Type B pancreatic cell (in vitro differentiated cells): ENCODE measurements around the gene VIM. TPM values are rescaled to one million over a fixed set of nuclear protein-coding genes. Genes with fewer than 3 reads are reported as not detected.

Source experiments
- DNase-seq: peaks from one replicate; pipeline ENCODE4 v3.0.0; 2021; ENCODE audit warnings: mixed read lengths; ENCODE audit not compliant: unreplicated experiment; ENCODE audit errors: extremely low spot score
- H3K27ac Mint-ChIP-seq: 2 replicates; pipeline ENCODE4 v1.8.0; 2021; ENCODE audit warnings: mild to moderate bottlenecking, mixed read lengths
- H3K27me3 Mint-ChIP-seq: 2 replicates; pipeline ENCODE4 v1.8.0; 2021; ENCODE audit warnings: mixed read lengths
- H3K36me3 Mint-ChIP-seq: 2 replicates; pipeline ENCODE4 v1.8.0; 2021; ENCODE audit warnings: mixed read lengths
- H3K4me1 Mint-ChIP-seq: one replicate; pipeline ENCODE4 v1.8.0; 2021; ENCODE audit warnings: mixed read lengths; ENCODE audit not compliant: unreplicated experiment
- H3K4me3 Mint-ChIP-seq: 2 replicates; pipeline ENCODE4 v1.8.0; 2021; ENCODE audit warnings: mild to moderate bottlenecking, mixed read lengths
- H3K9me3 Mint-ChIP-seq: 2 replicates; pipeline ENCODE4 v1.8.0; 2021; ENCODE audit warnings: mixed read lengths
- total RNA-seq: library from RNA; stranded (reverse); gene quantifications from 2 replicates; pipeline ENCODE4 v1.2.1, GENCODE V29; 2021; ENCODE audit warnings: low replicate concordance
- TF ChIP-seq, protein P1 (sequence below): fragments of 200-600 bp; sonication (generic); conservative IDR thresholded peaks from 2 replicates; pipeline ENCODE4 v1.5.0; 2021; ENCODE audit warnings: antibody characterized with exemption, mild to moderate bottlenecking

The VIM gene
- total RNA-seq, 1 donor from 2014 or later: 2,500 TPM

DNA sequence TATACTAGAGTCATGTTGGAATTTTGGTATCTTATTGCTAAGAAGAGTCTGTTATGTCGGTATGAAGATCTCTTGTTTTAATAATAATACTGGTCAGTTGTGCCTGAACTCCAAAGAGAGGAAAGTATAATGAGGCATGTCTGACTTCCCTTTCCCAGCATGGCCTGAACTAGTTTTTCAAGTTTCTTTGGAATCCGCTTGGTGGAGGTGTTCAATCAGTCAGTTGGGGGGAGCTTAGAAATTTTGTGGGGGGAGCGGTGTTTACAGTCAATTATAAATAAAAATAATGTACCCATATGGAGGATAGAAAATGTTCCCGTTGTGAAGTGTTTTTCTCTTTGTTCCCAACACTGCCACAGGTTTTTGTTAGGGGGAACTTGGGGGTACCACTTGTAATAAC, 25.0 kb upstream of the VIM start:
- Mint-ChIP-seq H3K4me1 (peaks cover 57% of the 10 kb centered on the region), H3K27me3 (no peaks in the 10 kb centered on the region), H3K9me3 (no peaks in the 10 kb centered on the region), H3K36me3 (no peaks in the 10 kb centered on the region), H3K4me3 (peak overlapping the region; percentile 6), H3K27ac (peak overlapping the region; percentile 91)
- TF ChIP-seq, protein P1, sequence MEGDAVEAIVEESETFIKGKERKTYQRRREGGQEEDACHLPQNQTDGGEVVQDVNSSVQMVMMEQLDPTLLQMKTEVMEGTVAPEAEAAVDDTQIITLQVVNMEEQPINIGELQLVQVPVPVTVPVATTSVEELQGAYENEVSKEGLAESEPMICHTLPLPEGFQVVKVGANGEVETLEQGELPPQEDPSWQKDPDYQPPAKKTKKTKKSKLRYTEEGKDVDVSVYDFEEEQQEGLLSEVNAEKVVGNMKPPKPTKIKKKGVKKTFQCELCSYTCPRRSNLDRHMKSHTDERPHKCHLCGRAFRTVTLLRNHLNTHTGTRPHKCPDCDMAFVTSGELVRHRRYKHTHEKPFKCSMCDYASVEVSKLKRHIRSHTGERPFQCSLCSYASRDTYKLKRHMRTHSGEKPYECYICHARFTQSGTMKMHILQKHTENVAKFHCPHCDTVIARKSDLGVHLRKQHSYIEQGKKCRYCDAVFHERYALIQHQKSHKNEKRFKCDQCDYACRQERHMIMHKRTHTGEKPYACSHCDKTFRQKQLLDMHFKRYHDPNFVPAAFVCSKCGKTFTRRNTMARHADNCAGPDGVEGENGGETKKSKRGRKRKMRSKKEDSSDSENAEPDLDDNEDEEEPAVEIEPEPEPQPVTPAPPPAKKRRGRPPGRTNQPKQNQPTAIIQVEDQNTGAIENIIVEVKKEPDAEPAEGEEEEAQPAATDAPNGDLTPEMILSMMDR: no peak
- no peak for DNase-seq

DNA sequence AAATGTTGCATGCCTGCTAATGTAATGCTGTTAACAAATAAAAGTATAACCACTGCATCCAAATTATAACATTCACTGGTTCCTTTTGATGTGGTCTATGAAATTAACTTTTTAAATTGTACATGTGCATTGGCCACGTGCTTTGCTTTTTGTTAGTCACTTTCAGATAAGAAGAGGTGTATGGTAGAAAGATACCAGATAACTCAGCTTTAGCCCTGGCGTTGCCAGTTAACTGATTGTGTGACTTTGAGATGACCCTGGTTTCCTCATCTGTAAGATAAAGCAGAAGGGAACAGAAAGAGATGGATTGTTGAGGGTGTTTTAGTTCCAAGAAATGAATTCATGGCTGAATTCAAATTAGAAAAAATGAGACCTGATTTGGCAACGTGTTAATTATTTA, 24.6 kb upstream of the VIM start:
- Mint-ChIP-seq H3K4me1 (peaks cover 54% of the 10 kb centered on the region), H3K9me3 (no peaks in the 10 kb centered on the region), H3K36me3 (no peaks in the 10 kb centered on the region), H3K27me3 (no peaks in the 10 kb centered on the region), H3K4me3 (no peak overlapping the region), H3K27ac (no peak overlapping the region)
- TF ChIP-seq, protein P1: no peak
- no peak for DNase-seq

DNA sequence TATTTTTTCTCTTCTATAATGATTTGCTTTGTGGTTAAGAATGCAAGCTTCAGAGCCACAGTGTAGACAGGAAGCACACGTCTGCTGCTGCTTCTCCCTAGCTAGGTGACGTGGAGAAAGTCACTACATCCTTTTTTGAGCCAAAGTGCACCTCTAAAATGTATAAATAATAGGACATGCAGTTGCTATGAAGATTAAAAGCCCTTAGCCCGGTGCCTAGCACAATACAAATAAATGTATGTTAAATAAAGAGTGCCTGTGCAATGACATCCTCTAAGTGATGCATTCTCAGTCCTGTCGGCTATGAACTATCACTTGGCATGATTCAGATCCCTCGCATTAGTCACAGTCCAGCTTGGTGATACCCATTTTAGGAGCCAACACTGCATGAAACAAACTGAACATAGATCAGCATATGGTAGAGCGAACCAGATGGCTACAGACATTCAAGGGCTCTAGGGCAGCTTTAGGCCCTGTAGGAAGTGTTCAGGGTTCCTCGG, 21.8 kb upstream of the VIM start:
- no peaks in the 10 kb centered on the region for H3K27me3 Mint-ChIP-seq
- TF ChIP-seq, protein P1: no peak
- no peak overlapping the region for H3K27ac Mint-ChIP-seq
- no peaks in the 10 kb centered on the region for H3K9me3 Mint-ChIP-seq
- no peak overlapping the region for H3K4me3 Mint-ChIP-seq
- H3K4me1 Mint-ChIP-seq: peaks cover 29% of the 10 kb centered on the region
- H3K36me3 Mint-ChIP-seq: no peaks in the 10 kb centered on the region
- no peak for DNase-seq

DNA sequence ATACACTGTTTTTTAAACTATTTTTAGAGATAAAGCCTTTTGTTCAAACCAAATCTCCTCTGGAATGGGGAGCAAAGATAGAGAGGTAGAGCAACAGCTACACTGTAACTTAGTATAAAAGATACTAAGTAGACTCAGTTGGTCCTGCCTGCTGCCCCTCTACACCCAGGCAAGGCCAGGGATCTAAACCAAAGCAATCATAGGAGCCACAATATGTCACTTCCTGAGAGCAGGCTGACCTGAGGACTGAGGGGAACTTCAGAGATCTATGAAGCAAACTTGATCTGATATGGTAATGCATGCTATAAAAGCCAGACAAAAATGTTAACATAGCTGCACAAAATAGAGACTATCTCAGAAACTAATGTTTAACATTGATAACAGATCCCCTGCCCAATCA, 19.6 kb upstream of the VIM start:
- TF ChIP-seq, protein P1: no peak
- Mint-ChIP-seq H3K27ac (no peak overlapping the region), H3K9me3 (no peaks in the 10 kb centered on the region), H3K36me3 (no peaks in the 10 kb centered on the region), H3K4me1 (peaks cover 22% of the 10 kb centered on the region), H3K27me3 (no peaks in the 10 kb centered on the region), H3K4me3 (no peak overlapping the region)
- DNase-seq: no peak

DNA sequence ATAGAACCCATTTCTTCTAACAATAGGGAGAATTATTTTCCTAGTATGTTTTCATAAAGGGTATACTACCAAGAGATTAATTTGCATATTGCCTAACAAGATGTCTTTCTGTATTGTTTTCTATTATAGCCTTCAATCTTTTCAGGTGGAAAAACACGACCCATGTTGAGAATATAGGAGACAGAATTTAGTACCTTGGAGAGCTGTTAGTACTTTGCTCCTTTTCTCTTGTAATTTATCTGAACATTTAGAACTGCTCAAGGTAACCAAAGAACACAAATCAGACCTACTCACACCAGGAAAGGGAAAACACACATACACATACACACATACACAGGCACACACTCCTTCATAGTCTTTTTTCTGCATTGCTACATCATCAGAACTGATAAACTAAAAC, 18.7 kb upstream of the VIM start:
- TF ChIP-seq, protein P1: no peak
- no peaks in the 10 kb centered on the region for H3K27me3 Mint-ChIP-seq
- no peaks in the 10 kb centered on the region for H3K36me3 Mint-ChIP-seq
- DNase-seq: no peak
- H3K4me3 Mint-ChIP-seq: no peak overlapping the region
- peaks cover 23% of the 10 kb centered on the region for H3K4me1 Mint-ChIP-seq
- no peak overlapping the region for H3K27ac Mint-ChIP-seq
- H3K9me3 Mint-ChIP-seq: no peaks in the 10 kb centered on the region

DNA sequence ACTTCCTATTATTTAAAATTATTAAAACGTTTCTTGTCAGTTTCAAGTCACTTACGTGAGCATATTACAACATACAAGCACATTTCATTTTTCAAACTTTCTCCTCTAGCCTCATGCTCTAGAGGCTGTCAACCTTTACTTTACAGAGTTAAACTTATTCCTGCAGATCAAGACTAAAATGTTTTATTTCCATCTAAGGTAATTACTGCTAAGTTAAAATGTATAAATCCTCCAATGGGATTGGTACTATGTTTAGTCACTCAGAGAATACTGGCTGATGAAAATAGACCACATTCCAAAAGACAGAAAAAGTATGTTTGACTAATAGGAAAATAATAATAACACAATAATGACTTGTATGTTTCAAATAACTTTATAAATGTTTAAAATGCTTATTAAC, 18.2 kb upstream of the VIM start:
- no peak overlapping the region for H3K4me3 Mint-ChIP-seq
- no peak overlapping the region for H3K27ac Mint-ChIP-seq
- no peaks in the 10 kb centered on the region for H3K27me3 Mint-ChIP-seq
- no peak for DNase-seq
- H3K9me3 Mint-ChIP-seq: no peaks in the 10 kb centered on the region
- TF ChIP-seq, protein P1: no peak
- H3K4me1 Mint-ChIP-seq: peaks cover 24% of the 10 kb centered on the region
- H3K36me3 Mint-ChIP-seq: no peaks in the 10 kb centered on the region
